22Rv1 (cell line): ENCODE measurements around the gene LRRC27.

Source experiments
- ZFX ChIP-seq: fragments of 450-650 bp; IDR thresholded peaks from 2 replicates; pipeline ENCODE4 v1.6.1; 2017; ENCODE audit warnings: antibody characterized with exemption, borderline replicate concordance
- TF ChIP-seq, protein P1 (sequence below): fragments of 450-650 bp; IDR thresholded peaks from 2 replicates; pipeline ENCODE4 v1.5.1; 2017; ENCODE audit warnings: mild to moderate bottlenecking

GRCh38 chr10:132293201-132293812 lies 38.7 kb upstream of the LRRC27 start:
- TF ChIP-seq, protein P1, sequence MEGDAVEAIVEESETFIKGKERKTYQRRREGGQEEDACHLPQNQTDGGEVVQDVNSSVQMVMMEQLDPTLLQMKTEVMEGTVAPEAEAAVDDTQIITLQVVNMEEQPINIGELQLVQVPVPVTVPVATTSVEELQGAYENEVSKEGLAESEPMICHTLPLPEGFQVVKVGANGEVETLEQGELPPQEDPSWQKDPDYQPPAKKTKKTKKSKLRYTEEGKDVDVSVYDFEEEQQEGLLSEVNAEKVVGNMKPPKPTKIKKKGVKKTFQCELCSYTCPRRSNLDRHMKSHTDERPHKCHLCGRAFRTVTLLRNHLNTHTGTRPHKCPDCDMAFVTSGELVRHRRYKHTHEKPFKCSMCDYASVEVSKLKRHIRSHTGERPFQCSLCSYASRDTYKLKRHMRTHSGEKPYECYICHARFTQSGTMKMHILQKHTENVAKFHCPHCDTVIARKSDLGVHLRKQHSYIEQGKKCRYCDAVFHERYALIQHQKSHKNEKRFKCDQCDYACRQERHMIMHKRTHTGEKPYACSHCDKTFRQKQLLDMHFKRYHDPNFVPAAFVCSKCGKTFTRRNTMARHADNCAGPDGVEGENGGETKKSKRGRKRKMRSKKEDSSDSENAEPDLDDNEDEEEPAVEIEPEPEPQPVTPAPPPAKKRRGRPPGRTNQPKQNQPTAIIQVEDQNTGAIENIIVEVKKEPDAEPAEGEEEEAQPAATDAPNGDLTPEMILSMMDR, result no peak
- TF ChIP-seq ZFX, result no peak
